ENCODE results near the gene KEAP1.
A peak's percentile ranks its signal among the peaks of the same experiment; 100 is the strongest.

Gene KEAP1

DNA sequence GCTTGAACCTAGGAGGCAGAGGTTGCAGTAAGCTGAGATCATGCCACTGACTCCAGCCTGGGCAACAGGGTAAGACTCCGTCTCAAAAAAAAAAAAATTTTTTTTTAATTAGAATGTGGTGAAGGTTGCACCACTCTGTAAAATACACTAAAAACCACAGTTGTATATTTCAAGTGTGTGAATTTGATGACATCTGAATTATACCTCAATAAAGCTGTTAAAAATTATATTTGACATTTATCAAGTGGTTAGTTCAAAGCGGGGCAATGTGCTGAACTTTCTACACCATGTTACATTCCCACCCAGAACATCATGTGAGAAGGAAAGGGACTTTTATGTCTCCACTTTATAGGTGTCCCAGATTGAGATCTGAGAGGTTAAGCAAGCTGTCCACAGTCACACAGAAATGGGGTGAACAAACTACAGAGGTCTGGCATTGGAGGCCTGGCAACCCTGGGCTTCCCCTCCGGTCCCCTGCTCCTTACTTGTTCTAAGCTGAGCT lies 20.0 kb upstream of the KEAP1 start:
- DNase-seq (ENCODE audit: low read depth), result no peak

DNA sequence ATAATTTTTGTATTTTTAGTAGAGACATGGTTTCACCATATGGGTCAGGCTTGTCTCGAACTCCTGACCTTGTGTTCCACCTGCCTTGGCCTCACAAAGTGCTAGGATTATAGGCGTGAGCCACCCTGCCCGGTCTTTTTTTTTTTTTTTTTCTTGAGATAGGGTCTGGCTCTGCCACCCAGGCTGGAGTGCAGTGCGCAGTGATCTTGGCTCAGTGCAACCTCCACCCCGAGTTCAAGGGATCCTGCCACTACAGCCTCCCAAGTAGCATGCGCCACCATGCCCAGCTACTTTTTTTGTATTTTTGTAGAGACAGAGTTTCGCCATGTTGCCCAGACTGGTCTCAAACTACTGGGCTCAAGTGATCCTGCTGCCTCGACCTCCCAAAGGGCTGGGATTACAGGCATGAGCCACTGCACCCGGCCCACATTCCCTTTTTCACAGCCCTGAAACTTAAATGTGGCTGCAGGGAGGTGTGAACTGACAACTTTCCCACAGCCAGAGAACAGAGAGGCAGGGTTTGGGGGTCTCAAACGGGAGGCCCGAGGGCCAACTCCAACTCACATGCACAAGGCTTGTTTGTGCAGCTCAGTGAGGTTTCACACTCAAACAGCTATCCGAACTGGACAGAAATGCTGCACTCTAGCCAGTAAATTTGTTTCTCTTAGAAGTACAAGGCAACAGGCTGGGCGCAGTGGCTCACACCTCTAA lies 18.5 kb upstream of the KEAP1 start:
- DNase-seq (ENCODE audit: low read depth), result no peak

GRCh38 chr19:10520652-10521318 lies 17.6 kb upstream of the KEAP1 start:
- no peak for DNase-seq (ENCODE audit: low read depth)

- DNase-seq (ENCODE audit: low read depth), result no peak
Observed at GRCh38 chr19:10519421-10519820, 16.3 kb upstream of the KEAP1 start.

- DNase-seq (ENCODE audit: low read depth), result no peak
Observed at GRCh38 chr19:10518444-10519361, 15.5 kb upstream of the KEAP1 start.

- no peak for DNase-seq (ENCODE audit: low read depth)
Observed at GRCh38 chr19:10517760-10518443, 14.7 kb upstream of the KEAP1 start.

DNA sequence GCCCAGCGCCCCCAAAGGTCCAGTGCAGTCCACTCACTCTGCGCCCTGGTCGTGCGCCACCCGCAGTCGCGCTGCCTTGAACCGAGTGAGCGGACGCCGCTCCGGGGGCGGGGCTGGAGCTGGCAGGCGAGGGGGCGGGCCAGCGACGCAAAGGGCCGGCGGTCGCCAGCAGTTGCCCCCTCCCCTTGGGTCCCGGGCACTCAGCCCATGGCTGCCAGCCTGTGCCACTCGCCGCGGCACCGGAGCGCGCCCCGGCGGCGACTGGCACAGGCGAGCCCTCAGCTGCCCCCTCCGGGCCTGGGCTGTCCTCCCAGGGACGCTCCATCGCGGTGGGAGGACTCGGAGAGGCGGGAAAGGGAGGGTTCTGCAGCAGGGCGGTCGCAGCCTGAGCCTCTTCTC lies 14.2 kb upstream of the KEAP1 start, which contains the start of gene S1PR5:
Gene S1PR5, minus strand, starts transcription at position 87 of the 399 bp plus-strand sequence. CDS start 2,436 bp downstream, outside the sequence.
- DNase-seq (ENCODE audit: low read depth), result no peak

DNA sequence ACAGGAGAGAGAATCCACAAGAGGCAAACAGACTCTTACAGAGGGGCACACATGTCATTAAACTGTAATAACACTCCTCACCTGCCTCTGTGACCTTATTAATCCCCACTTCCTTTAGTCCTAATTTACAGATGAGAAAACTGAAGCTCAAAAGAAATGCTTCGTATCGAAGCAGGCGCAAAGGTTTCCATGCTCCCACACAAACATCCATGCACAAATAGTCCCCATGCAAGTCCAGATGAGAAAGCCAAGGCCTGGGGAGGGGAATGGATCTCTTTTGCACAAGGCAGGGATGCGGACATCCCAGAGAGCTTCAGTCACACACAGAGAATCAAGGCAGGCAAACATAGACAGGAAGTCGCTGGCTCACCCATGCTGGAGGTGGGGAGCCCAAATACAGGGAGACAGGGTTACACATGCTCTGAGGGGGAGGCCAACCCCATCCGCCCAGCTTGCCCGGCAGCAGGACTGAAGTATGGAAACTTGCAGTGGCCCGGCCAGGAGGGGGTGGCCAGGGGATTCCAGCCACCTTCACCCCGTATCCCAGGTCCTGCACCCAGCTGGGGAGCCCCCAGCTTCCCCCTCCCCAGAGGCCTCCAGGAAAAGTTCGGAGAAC lies 13.6 kb upstream of the KEAP1 start:
- DNase-seq (ENCODE audit: low read depth), result no peak

DNA sequence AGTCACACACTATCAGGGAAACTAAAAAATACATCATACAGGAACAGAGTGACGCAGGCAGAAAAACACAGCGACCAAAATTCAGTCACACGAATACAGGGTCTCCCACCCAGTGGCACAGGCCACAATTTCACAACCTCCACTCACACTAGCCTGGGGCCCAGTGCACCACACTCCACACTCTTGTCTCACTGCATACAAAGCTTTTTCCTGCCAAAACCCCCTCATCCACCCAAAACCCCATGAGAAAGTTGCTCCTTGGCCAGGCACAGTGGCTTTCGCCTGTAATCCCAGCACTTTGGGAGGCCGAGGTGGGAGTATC lies 12.9 kb upstream of the KEAP1 start:
- no peak for DNase-seq (ENCODE audit: low read depth)

DNA sequence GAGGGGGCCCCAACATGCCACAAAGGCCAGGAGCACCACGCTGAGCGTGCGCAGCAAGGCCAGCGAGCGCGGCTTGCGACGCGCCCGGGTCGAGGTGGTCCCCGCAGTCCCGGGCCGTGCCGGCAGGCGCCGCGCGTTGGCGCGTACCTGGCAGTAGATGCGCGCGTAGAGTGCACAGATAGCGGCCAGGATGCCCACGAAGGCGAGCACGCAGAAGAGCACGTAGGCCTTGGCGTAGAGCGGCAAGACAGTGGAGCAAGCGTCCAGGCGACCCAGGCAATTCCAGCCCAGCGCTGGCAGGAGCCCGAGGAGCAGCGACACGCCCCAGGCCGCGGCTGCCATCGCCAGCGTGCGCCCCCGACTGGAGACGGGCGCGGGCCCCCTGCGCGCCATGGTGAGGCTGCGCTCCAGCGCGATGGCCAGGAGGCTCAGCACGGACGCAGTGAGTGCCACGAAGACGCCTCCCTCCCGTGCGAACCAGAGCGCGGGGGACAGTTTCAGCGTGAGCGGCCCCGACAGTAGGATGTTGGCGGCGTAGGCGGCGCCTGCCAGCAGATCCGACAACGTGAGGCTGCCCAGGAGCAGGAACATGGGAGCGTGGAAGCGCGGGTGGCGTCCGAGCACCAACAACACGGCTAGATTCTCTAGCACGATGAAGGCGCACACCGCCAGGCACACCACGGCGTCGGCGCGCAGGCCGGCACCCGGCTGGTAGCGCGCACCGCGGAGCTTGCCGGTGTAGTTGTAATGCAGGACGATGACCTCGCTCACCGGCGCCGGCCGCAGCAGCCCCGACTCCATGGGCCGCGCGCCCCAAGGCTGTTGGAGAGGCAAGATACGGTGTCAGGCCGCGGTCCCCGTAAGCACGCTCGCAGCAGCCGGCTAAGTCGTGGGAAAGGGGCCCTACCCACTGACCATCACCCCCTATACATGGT lies 11.3 kb upstream of the KEAP1 start:
- no peak for DNase-seq (ENCODE audit: low read depth)

GRCh38 chr19:10513223-10513622 lies 10.1 kb upstream of the KEAP1 start:
- DNase-seq (ENCODE audit: low read depth), result no peak

GRCh38 chr19:10510301-10510802 lies 7.2 kb upstream of the KEAP1 start:
- DNase-seq (ENCODE audit: low read depth), result peak; percentile 14

- DNase-seq (ENCODE audit: low read depth), result no peak
Observed at GRCh38 chr19:10508707-10509106, 5.6 kb upstream of the KEAP1 start.

DNA sequence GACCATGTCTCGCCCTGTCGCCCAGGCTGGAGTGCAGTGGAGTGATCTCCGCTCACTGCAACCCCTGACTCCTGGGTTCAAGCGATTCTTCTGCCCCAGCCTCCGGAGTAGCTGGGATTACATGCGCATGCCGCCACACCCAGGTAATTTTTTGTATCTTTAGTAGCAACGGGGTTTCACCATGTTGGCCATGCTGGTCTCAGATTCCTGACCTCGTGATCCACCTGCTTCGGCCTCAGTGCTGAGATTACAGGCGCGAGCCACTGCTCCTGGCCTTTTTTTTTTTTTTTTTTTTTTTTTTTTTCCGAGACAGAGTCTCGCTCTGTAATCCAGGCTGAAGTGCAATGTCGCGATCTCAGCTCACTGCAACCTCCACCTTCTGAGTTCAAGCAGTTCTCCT lies 4.9 kb upstream of the KEAP1 start:
- DNase-seq (ENCODE audit: low read depth), result no peak

GRCh38 chr19:10505583-10506229 lies 2.5 kb upstream of the KEAP1 start:
- peak; percentile 51 for DNase-seq (ENCODE audit: low read depth)

DNA sequence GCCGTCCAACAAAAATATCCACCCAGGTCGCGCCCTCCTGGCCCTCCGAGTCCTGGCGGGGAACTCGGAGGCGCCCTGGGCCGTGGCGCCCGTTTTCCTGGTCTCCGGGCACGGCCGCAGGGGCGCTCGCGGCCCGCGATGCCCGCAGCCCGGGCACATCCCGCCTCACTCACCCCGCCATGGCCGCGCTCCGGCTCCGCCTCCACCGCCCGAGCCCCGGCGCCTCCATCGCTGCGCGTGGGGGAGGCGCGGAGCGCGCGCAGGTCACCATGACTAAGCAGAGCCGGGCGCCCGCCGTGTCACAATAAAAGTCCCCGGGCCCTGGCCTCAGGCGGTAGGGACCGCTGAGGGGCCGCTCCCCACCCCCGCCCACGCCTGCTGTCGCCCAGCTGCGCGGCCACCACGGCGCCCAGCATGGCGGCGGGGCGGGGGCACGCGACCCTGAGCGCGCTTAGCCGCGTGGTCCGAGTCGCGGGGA lies 593 bp downstream of the KEAP1 start:
- DNase-seq (ENCODE audit: low read depth), result peak; percentile 77

GRCh38 chr19:10501971-10502523 lies 1.1 kb downstream of the KEAP1 start:
- DNase-seq (ENCODE audit: low read depth), result no peak

GRCh38 chr19:10500247-10500592 lies 2.9 kb downstream of the KEAP1 start:
- no peak for DNase-seq (ENCODE audit: low read depth)

GRCh38 chr19:10499550-10500246 lies 3.5 kb downstream of the KEAP1 start:
- no peak for DNase-seq (ENCODE audit: low read depth)
